ENCODE results near the gene CRB2.

- TF ChIP-seq CTCF (IDR thresholded peaks at IDR 0.05) = no peak
- no peak for TF ChIP-seq POLR2A (IDR thresholded peaks at IDR 0.05)
Measured at GRCh38 chr9:123416176-123416575, 60.2 kb downstream of the CRB2 start.

Data from heart left ventricle (tissue), 13 donors.